Panc1 (cell line): ENCODE measurements around the gene CEPT1. TPM values are rescaled to one million over a fixed set of nuclear protein-coding genes. Genes with fewer than 3 reads are reported as not detected.

ENCODE experiments used
- ATAC-seq: fragments of 200-7000 bp; cut with Tn5 transposase; 2 replicates; pipeline ENCODE4 v1.9.1; 2020; ENCODE audit warnings: mild to moderate bottlenecking, moderate library complexity
- BruUV-seq: library from RNA; stranded (reverse); fragments of 400-500 nt; replicated peaks from 2 replicates; lab custom pipeline; 2021; lab: Mats Ljungman, UMichigan
- CTCF ChIA-PET: fragments of 300-600 bp; sonication (Branson Sonifier 250); formaldehyde crosslinking; loops from one replicate; lab custom pipeline; 2022; ENCODE audit warnings: antibody characterized with exemption; lab: Charles Lee
- POLR2A ChIA-PET: fragments of 300-600 bp; sonication (Branson Sonifier 250); formaldehyde crosslinking; loops from one replicate; lab custom pipeline; 2022; ENCODE audit warnings: antibody characterized with exemption; lab: Charles Lee
- DNase-seq: peaks from one replicate; pipeline ENCODE4 v3.0.0-alpha.2; 2010; ENCODE audit warnings: low read depth, low spot score
- H3K27ac ChIP-seq: 2 replicates; pipeline ENCODE4 v1.5.1; 2011; ENCODE audit warnings: mild to moderate bottlenecking, low read length, inconsistent platforms
- H3K27me3 ChIP-seq: fragments of 200-500 bp; sonication (Bioruptor generic); 2 replicates; pipeline ENCODE4 v1.6.0; 2014; ENCODE audit warnings: low read length, inconsistent platforms; ENCODE audit not compliant: control insufficient read depth, insufficient read depth
- H3K36me3 ChIP-seq: fragments of 200-500 bp; sonication (Bioruptor generic); 2 replicates; pipeline ENCODE4 v1.5.1; 2014; ENCODE audit warnings: inconsistent platforms, mild to moderate bottlenecking, low read length, moderate library complexity; ENCODE audit not compliant: control insufficient read depth, insufficient read depth
- H3K4me1 ChIP-seq: 2 replicates; pipeline ENCODE4 v1.5.1; 2011; ENCODE audit warnings: inconsistent platforms, mild to moderate bottlenecking, low read length, moderate library complexity; ENCODE audit not compliant: control insufficient read depth, insufficient read depth
- H3K4me3 ChIP-seq, 2 experiments: 2 replicates each; pipeline ENCODE4 v1.5.1; 2011 to 2012; ENCODE audit warnings: low read depth in 2 of 2, low read length in 2 of 2, mild to moderate bottlenecking in 2 of 2, inconsistent platforms in 1 of 2, moderate library complexity in 1 of 2
- H3K9me3 ChIP-seq: fragments of 200-500 bp; sonication (Bioruptor generic); 2 replicates; pipeline ENCODE4 v1.5.1; 2014; ENCODE audit warnings: low read depth, mild to moderate bottlenecking, inconsistent platforms, low read length, moderate library complexity; ENCODE audit not compliant: control insufficient read depth, insufficient read depth
- POLR2AphosphoS5 ChIP-seq: IDR thresholded peaks from 2 replicates; pipeline ENCODE4 v1.6.1; 2012; ENCODE audit warnings: mild to moderate bottlenecking, low read depth, low read length, moderate library complexity
- SIN3A ChIP-seq: IDR thresholded peaks from 2 replicates; pipeline ENCODE4 v1.6.1; 2012; ENCODE audit warnings: low read depth, mild to moderate bottlenecking, low read length, moderate library complexity, borderline replicate concordance; ENCODE audit not compliant: insufficient read depth
- TCF7L2 ChIP-seq: IDR thresholded peaks from 2 replicates; pipeline ENCODE4 v1.6.1; 2011; ENCODE audit warnings: mild to moderate bottlenecking, low read depth, low read length, inconsistent platforms
- in situ Hi-C: cut with HindIII; loops from 2 replicates; pipeline ENCODE4 v1.10.0; 2016; ENCODE audit warnings: low sequenced_read_pairs, low pct_unique_long_range_greater_than_20kb
- intact Hi-C: fragments of 100-400 bp; cut with micrococcal nuclease; formaldehyde crosslinking; loops from one replicate; pipeline ENCODE4 v1.10.0; 2022; ENCODE audit not compliant: unreplicated experiment
- total RNA-seq: library from RNA; stranded (reverse); gene quantifications from one replicate; pipeline ENCODE4 v1.2.1, GENCODE V29; 2021; ENCODE audit not compliant: unreplicated experiment
- TF ChIP-seq, protein P1 (sequence below): fragments of 450-650 bp; IDR thresholded peaks from 2 replicates; pipeline ENCODE4 v1.5.1; 2017; ENCODE audit warnings: mild to moderate bottlenecking
- TF ChIP-seq, protein P2 (sequence below), 2 experiments: IDR thresholded peaks; 2 replicates each; pipeline ENCODE4 v1.6.1; 2011 to 2012; ENCODE audit warnings: low read depth in 2 of 2, control low read depth in 1 of 2, low read length in 1 of 2, mild to moderate bottlenecking in 1 of 2, moderate library complexity in 1 of 2; ENCODE audit not compliant: insufficient read depth in 1 of 2

Gene CEPT1
- total RNA-seq, 1 experiment from 2014 or later, result 21.9 TPM

DNA sequence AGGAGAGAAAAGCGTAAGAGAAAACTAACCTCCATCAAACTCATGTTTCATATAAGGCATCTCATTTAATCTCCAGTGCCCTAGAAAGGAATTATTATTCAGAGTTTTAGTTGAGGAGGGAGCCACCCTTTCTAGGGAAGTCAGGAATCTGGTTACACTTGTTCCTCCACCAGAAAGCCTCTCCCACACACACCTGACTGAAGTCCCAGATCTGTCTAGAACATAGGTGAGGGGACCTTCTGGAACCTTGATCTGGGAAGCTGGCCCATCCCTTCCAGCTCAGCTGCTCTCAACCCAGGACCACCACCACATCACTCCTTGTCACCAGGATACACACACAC, 62.3 kb downstream of the CEPT1 start:
- no peaks in the 10 kb centered on the region for H3K9me3 ChIP-seq
- peaks cover 2% of the 10 kb centered on the region; the same call in 1 of the 2 replicates for H3K27me3 ChIP-seq
- H3K27ac ChIP-seq, result no peak overlapping the region
- ChIA-PET POLR2A (no interaction called here), CTCF (interaction anchor here (0.6 kb wide), 1 partner anchor 129 kb away, joined by 8 read pairs; no protein-coding TSS in a partner anchor)
- no peaks in the 10 kb centered on the region for H3K4me1 ChIP-seq
- DNase-seq (no peak), ATAC-seq (no peak)
- intact Hi-C loops, result no loop called here
- BruUV-seq, result no TSS peak
- no peaks in the 10 kb centered on the region; the same call in 1 of the 2 replicates for H3K36me3 ChIP-seq
- H3K4me3 ChIP-seq, result no peak overlapping the region
- no peak for TF ChIP-seq TCF7L2
- TF ChIP-seq POLR2AphosphoS5, result no peak
- TF ChIP-seq, protein P1, sequence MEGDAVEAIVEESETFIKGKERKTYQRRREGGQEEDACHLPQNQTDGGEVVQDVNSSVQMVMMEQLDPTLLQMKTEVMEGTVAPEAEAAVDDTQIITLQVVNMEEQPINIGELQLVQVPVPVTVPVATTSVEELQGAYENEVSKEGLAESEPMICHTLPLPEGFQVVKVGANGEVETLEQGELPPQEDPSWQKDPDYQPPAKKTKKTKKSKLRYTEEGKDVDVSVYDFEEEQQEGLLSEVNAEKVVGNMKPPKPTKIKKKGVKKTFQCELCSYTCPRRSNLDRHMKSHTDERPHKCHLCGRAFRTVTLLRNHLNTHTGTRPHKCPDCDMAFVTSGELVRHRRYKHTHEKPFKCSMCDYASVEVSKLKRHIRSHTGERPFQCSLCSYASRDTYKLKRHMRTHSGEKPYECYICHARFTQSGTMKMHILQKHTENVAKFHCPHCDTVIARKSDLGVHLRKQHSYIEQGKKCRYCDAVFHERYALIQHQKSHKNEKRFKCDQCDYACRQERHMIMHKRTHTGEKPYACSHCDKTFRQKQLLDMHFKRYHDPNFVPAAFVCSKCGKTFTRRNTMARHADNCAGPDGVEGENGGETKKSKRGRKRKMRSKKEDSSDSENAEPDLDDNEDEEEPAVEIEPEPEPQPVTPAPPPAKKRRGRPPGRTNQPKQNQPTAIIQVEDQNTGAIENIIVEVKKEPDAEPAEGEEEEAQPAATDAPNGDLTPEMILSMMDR, result no peak
- in situ Hi-C loops, result no loop called here

DNA sequence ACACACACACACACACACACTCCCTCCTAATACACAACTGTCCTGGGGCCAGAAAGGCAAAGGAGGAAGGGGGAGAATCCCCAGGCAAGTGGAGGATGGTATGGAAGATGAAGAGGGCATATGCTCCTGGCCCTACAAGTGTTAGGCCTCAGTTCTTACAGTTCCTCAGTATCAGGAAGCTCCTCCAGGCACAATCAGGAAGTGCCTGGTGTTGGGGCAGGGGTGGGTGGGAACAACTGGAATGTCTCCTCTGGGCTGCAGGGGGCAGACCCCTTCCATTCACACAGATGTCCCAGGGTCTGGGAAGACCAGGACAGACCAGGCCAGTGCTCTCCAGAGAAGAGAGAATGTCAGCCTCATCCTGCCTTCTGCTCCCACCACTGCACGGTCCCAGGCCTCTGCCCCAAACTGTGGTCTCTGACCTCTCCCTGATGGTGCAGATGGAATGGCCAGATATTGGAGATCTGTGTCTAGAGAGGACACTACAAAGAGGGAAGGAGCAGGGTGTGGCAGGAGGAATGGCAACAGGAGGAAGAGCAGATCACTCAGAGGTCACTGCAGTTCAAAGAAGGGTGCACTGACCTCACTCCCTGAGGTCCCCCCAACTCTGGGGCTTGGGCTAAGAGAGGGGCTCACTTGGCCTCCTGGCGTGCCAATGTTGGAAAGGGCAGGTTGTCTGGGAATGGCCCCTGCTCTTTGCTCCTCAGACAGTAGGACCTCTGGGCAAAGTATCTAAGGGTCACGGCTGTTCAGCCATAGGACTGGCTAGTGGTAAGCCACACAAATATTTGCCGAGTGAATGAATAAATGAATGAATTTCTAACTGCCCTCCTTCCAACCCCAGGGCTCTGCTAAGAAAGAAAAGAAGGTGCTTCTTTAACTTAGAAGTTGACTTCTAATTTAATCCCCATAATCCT, 62.9 kb downstream of the CEPT1 start:
- no peak for DNase-seq
- POLR2A ChIA-PET, result no interaction called here
- CTCF ChIA-PET, result no interaction called here

More for the DNA sequence above, 62.9 kb downstream of the CEPT1 start:
- TF ChIP-seq, protein P2, sequence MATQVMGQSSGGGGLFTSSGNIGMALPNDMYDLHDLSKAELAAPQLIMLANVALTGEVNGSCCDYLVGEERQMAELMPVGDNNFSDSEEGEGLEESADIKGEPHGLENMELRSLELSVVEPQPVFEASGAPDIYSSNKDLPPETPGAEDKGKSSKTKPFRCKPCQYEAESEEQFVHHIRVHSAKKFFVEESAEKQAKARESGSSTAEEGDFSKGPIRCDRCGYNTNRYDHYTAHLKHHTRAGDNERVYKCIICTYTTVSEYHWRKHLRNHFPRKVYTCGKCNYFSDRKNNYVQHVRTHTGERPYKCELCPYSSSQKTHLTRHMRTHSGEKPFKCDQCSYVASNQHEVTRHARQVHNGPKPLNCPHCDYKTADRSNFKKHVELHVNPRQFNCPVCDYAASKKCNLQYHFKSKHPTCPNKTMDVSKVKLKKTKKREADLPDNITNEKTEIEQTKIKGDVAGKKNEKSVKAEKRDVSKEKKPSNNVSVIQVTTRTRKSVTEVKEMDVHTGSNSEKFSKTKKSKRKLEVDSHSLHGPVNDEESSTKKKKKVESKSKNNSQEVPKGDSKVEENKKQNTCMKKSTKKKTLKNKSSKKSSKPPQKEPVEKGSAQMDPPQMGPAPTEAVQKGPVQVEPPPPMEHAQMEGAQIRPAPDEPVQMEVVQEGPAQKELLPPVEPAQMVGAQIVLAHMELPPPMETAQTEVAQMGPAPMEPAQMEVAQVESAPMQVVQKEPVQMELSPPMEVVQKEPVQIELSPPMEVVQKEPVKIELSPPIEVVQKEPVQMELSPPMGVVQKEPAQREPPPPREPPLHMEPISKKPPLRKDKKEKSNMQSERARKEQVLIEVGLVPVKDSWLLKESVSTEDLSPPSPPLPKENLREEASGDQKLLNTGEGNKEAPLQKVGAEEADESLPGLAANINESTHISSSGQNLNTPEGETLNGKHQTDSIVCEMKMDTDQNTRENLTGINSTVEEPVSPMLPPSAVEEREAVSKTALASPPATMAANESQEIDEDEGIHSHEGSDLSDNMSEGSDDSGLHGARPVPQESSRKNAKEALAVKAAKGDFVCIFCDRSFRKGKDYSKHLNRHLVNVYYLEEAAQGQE (IDR thresholded peaks at IDR 0.05; ENCODE audit: insufficient read depth in 1 of 2, low read depth in 2 of 2, low read length in 1 of 2), result no peak
- TF ChIP-seq TCF7L2 (no peak), SIN3A (no peak), POLR2AphosphoS5 (no peak)
- TF ChIP-seq, protein P1, result no peak
- Histone ChIP-seq H3K4me1 (no peaks in the 10 kb centered on the region), H3K9me3 (no peaks in the 10 kb centered on the region), H3K27me3 (peaks cover 2% of the 10 kb centered on the region; the same call in 1 of the 2 replicates), H3K36me3 (no peaks in the 10 kb centered on the region; the same call in 1 of the 2 replicates), H3K4me3 (peak overlapping the region; percentile 50 to 57), H3K27ac (no peak overlapping the region)
- in situ Hi-C loops (no loop called here), intact Hi-C loops (no loop called here)
- no peak for ATAC-seq
- BruUV-seq, result no TSS peak
